ENCODE measurements around the gene EMID1. TPM values are rescaled to one million over a fixed set of nuclear protein-coding genes. Genes with fewer than 3 reads are reported as not detected.

The EMID1 gene
- total and polyA plus RNA-seq, 5 donors from 2014 or later: 0.40 to 1.3 TPM; not detected in 3

DNA sequence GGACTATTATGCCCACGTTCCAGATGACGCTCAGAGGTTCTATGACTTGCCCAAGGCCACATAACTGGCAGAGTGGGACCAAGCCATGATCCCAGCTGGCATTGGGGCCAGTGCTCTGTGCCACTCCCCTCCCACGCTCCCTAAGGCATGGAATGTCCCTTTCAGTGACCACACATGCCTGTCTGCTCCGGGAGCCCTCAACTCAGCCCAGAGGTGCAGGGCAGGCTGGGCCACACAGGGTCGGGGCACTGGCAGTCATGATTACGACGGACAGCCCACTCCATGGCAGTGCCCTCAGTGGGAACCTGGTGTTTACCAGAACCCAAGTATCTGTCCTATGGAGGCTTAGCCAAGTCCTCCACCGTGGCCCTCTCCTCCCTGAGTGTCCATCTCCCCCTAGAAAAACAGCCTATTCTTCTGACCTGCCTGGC lies 52.1 kb downstream of the EMID1 start:
- Mint-ChIP-seq H3K4me3 (peak overlapping the region in 1 of 4 donors; percentile 15), H3K4me1 (peaks cover 0 to 6% (median 1%) of the 10 kb centered on the region in 4 donors), H3K36me3 (no peaks in the 10 kb centered on the region), H3K27me3 (no peaks in the 10 kb centered on the region), H3K27ac (no peak overlapping the region), H3K9me3 (no peaks in the 10 kb centered on the region)
- H3K36me3 ChIP-seq (ENCODE audit: control insufficient read depth, insufficient read depth, low read length): no peaks in the 10 kb centered on the region
- DNase-seq (no peak), ATAC-seq (ENCODE audit: low read depth in 2 of 2) (no peak)
- H3K4me3 ChIP-seq (ENCODE audit: low read depth, low read length): no peak overlapping the region
- no peaks in the 10 kb centered on the region for H3K9me3 ChIP-seq (ENCODE audit: control insufficient read depth in 2 of 2, low read length in 2 of 2)
- H3K4me1 ChIP-seq (ENCODE audit: control insufficient read depth, insufficient read depth, low read length, poor library complexity, severe bottlenecking): no peaks in the 10 kb centered on the region
- no peak overlapping the region for H3K27ac ChIP-seq (ENCODE audit: insufficient read depth, low read length, poor library complexity, severe bottlenecking)
- no peaks in the 10 kb centered on the region for H3K27me3 ChIP-seq (ENCODE audit: control insufficient read depth, insufficient read depth, low read length)

DNA sequence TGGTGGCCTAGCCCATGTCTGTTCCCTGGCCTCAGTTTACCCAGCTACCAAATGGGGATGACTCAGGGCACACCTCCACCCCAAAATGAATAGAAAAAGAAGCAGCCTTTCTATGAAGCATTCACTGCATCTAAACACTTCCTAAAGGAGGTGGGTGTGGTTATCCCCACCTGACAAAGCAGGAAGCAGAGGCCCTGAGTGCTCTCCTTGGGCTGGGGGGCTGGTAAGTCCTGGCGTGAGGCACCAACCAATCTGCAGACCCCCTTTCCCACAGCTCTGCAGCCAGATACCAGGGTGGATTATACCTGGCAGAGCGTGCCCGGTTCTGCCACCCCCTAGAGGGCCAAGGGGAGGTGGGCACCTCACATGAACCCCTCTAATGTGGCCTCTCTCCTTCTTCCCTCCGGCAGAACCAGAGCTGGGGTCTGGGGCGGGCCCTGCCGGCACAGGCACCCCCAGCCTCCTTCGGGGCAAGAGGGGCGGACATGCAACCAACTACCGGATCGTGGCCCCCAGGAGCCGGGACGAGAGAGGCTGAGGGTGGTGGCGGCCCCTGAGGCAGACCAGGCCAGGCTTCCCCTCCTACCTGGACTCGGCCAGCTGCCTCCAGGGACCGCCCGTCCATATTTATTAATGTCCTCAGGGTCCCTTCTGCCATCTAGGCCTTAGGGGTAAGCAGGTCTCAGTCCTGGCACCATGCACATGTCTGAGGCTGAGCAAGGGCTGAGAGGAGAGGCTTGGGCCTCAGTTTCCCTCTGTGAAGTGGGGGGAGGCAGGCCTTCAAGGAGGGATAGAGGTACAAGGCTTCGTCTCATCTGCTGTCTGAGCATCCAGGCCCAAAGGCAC lies 52.9 kb downstream of the EMID1 start:
- no peak for ATAC-seq (ENCODE audit: low read depth in 2 of 2)
- no peaks in the 10 kb centered on the region for H3K27me3 ChIP-seq (ENCODE audit: control insufficient read depth, insufficient read depth, low read length)
- Mint-ChIP-seq H3K4me3 (no peak overlapping the region), H3K27me3 (no peaks in the 10 kb centered on the region), H3K4me1 (peaks cover 0 to 6% (median 1%) of the 10 kb centered on the region in 4 donors), H3K9me3 (no peaks in the 10 kb centered on the region), H3K27ac (peak overlapping the region in 1 of 3 donors; percentile 73), H3K36me3 (no peaks in the 10 kb centered on the region)
- no peaks in the 10 kb centered on the region for H3K4me1 ChIP-seq (ENCODE audit: control insufficient read depth, insufficient read depth, low read length, poor library complexity, severe bottlenecking)
- H3K4me3 ChIP-seq (ENCODE audit: low read depth, low read length): no peak overlapping the region
- no peaks in the 10 kb centered on the region for H3K36me3 ChIP-seq (ENCODE audit: control insufficient read depth, insufficient read depth, low read length)
- H3K9me3 ChIP-seq (ENCODE audit: control insufficient read depth in 2 of 2, low read length in 2 of 2): no peaks in the 10 kb centered on the region
- DNase-seq: no peak
- H3K27ac ChIP-seq (ENCODE audit: insufficient read depth, low read length, poor library complexity, severe bottlenecking): no peak overlapping the region

DNA sequence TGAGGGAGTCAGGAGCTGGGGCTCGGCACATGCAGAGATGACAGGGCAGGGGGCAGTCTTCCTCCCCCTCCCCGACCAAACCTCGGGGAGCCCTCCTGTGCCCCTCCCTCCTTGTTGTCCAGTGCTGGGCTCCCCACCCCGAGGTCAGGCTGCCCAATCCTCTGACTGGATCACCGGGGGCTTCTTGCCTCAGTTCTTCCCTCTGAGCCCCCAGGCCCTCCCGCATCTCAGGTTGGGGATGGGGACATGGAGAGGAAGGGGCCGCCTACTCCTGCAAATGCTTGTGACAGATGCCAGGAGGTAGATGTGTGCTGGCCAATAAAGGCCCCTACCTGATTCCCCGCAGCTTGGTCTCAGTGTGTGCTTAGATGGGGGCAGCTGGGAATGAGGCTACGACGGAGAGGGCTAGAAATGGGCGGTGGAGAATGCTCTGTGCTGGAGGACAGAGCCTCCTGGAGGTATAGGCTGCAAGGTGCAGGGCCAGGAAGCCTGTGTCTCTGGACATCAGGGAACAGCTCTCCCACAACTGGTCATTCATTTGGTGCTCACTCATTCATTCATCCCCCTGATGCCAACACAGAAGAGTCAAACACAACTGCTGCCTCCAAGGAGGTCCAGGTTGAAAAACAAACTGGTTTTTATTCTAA lies 53.7 kb downstream of the EMID1 start:
- no peaks in the 10 kb centered on the region for H3K4me1 ChIP-seq (ENCODE audit: control insufficient read depth, insufficient read depth, low read length, poor library complexity, severe bottlenecking)
- no peaks in the 10 kb centered on the region for H3K36me3 ChIP-seq (ENCODE audit: control insufficient read depth, insufficient read depth, low read length)
- no peak overlapping the region for H3K4me3 ChIP-seq (ENCODE audit: low read depth, low read length)
- H3K36me3 Mint-ChIP-seq: no peaks in the 10 kb centered on the region
- ATAC-seq (ENCODE audit: low read depth in 2 of 2) (no peak), DNase-seq (no peak)
- no peaks in the 10 kb centered on the region for H3K27me3 ChIP-seq (ENCODE audit: control insufficient read depth, insufficient read depth, low read length)
- no peak overlapping the region for H3K4me3 Mint-ChIP-seq
- no peak overlapping the region for H3K27ac Mint-ChIP-seq
- H3K9me3 Mint-ChIP-seq: no peaks in the 10 kb centered on the region
- no peaks in the 10 kb centered on the region for H3K9me3 ChIP-seq (ENCODE audit: control insufficient read depth in 2 of 2, low read length in 2 of 2)
- H3K27me3 Mint-ChIP-seq: no peaks in the 10 kb centered on the region
- peaks cover 0 to 6% (median 1%) of the 10 kb centered on the region in 4 donors for H3K4me1 Mint-ChIP-seq
- H3K27ac ChIP-seq (ENCODE audit: insufficient read depth, low read length, poor library complexity, severe bottlenecking): no peak overlapping the region

DNA sequence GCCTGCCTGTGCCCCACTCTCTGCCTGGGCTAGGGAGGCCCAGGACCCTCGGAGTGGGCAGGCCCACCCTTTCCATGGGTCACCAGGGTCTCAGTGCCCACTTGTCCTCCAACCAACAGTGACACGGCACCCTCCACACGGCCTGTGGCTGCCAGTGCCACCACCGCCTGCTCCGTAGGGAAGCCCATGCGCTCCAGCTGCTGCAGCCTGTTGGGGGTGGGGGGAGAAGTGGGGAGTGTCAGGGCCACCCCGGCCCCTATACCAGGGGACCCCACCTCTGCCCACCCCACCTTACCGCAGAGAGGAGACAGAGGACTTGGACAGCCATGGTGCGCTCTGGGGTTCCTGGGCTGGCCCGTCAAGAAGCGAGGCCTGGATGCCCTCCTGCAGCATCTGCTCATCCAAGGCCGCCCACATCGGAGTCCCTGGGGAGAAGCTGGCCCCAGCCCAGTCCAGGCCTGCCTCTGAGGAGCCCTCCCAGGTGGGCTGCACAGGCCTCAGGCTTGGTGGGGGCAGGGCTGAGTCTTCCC lies 54.4 kb downstream of the EMID1 start:
- no peaks in the 10 kb centered on the region for H3K36me3 ChIP-seq (ENCODE audit: control insufficient read depth, insufficient read depth, low read length)
- no peak overlapping the region for H3K27ac ChIP-seq (ENCODE audit: insufficient read depth, low read length, poor library complexity, severe bottlenecking)
- ATAC-seq (ENCODE audit: low read depth in 2 of 2) (no peak), DNase-seq (no peak)
- Mint-ChIP-seq H3K27me3 (no peaks in the 10 kb centered on the region), H3K4me1 (peaks cover 0 to 6% (median 1%) of the 10 kb centered on the region in 4 donors), H3K4me3 (no peak overlapping the region), H3K9me3 (no peaks in the 10 kb centered on the region), H3K36me3 (no peaks in the 10 kb centered on the region), H3K27ac (no peak overlapping the region)
- H3K4me3 ChIP-seq (ENCODE audit: low read depth, low read length): no peak overlapping the region
- no peaks in the 10 kb centered on the region for H3K4me1 ChIP-seq (ENCODE audit: control insufficient read depth, insufficient read depth, low read length, poor library complexity, severe bottlenecking)
- H3K9me3 ChIP-seq (ENCODE audit: control insufficient read depth in 2 of 2, low read length in 2 of 2): no peaks in the 10 kb centered on the region
- no peaks in the 10 kb centered on the region for H3K27me3 ChIP-seq (ENCODE audit: control insufficient read depth, insufficient read depth, low read length)

DNA sequence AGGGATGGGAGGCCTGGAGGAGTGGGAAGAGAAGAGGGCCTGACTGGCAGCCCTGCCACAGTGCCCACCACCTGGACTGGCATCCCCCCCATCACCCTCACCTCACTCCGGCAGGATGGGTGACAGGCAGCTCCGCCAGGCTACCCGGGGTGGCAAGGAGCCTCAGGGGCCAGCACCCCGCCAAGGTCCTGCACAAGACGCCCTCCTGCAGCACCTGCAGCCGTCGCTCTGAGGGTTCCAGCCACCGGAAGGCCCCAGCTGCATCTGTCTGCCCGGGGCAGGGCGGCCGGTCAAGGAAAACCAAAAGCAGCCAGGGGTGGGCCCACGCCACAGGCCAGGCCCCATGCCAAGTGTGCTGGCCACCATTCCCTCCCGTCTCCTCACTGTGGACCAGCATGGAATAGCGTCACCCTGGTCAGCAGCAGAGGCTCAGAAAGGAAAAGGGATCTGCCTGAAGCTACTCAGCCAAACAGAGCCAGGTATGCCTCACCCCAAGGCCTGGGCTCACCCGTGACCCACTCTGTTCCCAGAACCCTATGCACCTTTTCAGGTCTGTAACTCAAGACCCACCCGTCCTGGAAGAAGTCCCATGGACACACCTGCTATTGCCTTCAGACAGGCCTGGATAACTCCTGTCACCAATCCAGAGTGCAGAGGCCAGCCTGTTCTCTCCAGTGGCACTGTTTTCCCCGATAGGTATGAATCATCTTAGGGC lies 55.1 kb downstream of the EMID1 start:
- Histone ChIP-seq H3K27ac (ENCODE audit: insufficient read depth, low read length, poor library complexity, severe bottlenecking) (no peak overlapping the region), H3K4me3 (ENCODE audit: low read depth, low read length) (no peak overlapping the region), H3K27me3 (ENCODE audit: control insufficient read depth, insufficient read depth, low read length) (no peaks in the 10 kb centered on the region), H3K4me1 (ENCODE audit: control insufficient read depth, insufficient read depth, low read length, poor library complexity, severe bottlenecking) (peaks cover under 1% of the 10 kb centered on the region), H3K9me3 (ENCODE audit: control insufficient read depth in 2 of 2, low read length in 2 of 2) (no peaks in the 10 kb centered on the region), H3K36me3 (ENCODE audit: control insufficient read depth, insufficient read depth, low read length) (no peaks in the 10 kb centered on the region)
- H3K27ac Mint-ChIP-seq: peak overlapping the region in 1 of 3 donors; percentile 73
- no peaks in the 10 kb centered on the region for H3K27me3 Mint-ChIP-seq
- no peaks in the 10 kb centered on the region for H3K9me3 Mint-ChIP-seq
- DNase-seq: no peak
- H3K4me3 Mint-ChIP-seq: no peak overlapping the region
- ATAC-seq (ENCODE audit: low read depth in 2 of 2): no peak
- peaks cover 0 to 6% (median 1%) of the 10 kb centered on the region in 4 donors for H3K4me1 Mint-ChIP-seq
- no peaks in the 10 kb centered on the region for H3K36me3 Mint-ChIP-seq

DNA sequence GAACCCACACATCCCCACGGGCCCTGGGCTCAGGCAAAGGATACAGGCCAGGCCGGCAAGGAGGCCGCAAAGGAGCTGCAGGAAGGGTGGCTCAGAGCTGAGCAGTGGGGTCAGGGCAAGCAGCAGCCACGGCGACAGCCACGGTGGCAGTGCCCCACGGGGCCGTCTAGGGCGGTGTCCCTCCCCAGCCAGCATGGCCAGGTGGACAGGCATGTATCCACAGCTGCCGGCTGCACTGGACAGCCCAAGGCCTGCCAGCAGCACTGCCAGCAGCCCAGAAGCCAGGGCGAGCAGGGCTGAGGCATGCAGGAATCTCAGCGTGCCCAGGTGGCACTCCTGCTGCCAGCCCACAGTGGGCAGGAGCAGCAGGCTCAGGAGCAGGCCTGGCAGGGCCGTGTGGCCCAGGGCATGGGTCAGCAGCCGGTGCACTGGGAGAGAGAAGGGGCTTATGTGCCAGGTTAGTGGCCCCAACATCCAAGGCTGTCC lies 58.1 kb downstream of the EMID1 start:
- Histone ChIP-seq H3K4me3 (ENCODE audit: low read depth, low read length) (no peak overlapping the region), H3K9me3 (ENCODE audit: control insufficient read depth in 2 of 2, low read length in 2 of 2) (no peaks in the 10 kb centered on the region), H3K36me3 (ENCODE audit: control insufficient read depth, insufficient read depth, low read length) (no peaks in the 10 kb centered on the region), H3K27me3 (ENCODE audit: control insufficient read depth, insufficient read depth, low read length) (no peaks in the 10 kb centered on the region), H3K27ac (ENCODE audit: insufficient read depth, low read length, poor library complexity, severe bottlenecking) (no peak overlapping the region), H3K4me1 (ENCODE audit: control insufficient read depth, insufficient read depth, low read length, poor library complexity, severe bottlenecking) (peaks cover 17% of the 10 kb centered on the region)
- H3K27me3 Mint-ChIP-seq: peaks cover 4% of the 10 kb centered on the region
- DNase-seq: no peak
- H3K4me1 Mint-ChIP-seq: peaks cover under 1 to 20% (median 15%) of the 10 kb centered on the region in 4 donors
- no peak for ATAC-seq (ENCODE audit: low read depth in 2 of 2)
- H3K4me3 Mint-ChIP-seq: no peak overlapping the region
- H3K9me3 Mint-ChIP-seq: peaks cover 0 to 2% (median 0%) of the 10 kb centered on the region in 7 donors
- no peak overlapping the region for H3K27ac Mint-ChIP-seq
- no peaks in the 10 kb centered on the region for H3K36me3 Mint-ChIP-seq

DNA sequence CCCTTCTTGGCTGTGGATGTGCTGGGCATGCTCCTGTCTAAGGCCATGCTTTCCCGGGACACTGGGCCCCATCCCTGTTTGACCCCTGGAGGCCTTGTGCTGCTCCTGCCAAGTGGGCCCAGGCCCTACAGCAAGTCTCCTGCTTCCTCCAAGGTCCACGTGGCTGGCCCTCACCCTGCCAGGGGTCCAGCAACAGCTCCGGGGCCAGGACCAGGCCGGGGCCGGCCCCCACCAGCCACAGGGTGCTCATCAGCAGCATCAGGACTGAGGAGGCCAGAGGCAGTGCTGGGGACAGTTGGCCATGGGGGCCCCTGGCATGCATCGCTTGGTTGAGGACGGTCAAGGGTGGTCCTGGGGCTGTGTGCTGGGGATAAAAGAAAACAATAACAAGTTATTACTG lies 59.6 kb downstream of the EMID1 start:
- Histone ChIP-seq H3K27me3 (ENCODE audit: control insufficient read depth, insufficient read depth, low read length) (no peaks in the 10 kb centered on the region), H3K4me1 (ENCODE audit: control insufficient read depth, insufficient read depth, low read length, poor library complexity, severe bottlenecking) (peaks cover 31% of the 10 kb centered on the region), H3K4me3 (ENCODE audit: low read depth, low read length) (no peak overlapping the region), H3K27ac (ENCODE audit: insufficient read depth, low read length, poor library complexity, severe bottlenecking) (no peak overlapping the region), H3K9me3 (ENCODE audit: control insufficient read depth in 2 of 2, low read length in 2 of 2) (no peaks in the 10 kb centered on the region), H3K36me3 (ENCODE audit: control insufficient read depth, insufficient read depth, low read length) (no peaks in the 10 kb centered on the region)
- Mint-ChIP-seq H3K36me3 (peaks cover 6% of the 10 kb centered on the region), H3K27me3 (peaks cover 4% of the 10 kb centered on the region), H3K27ac (no peak overlapping the region), H3K9me3 (peaks cover 0 to 2% (median 0%) of the 10 kb centered on the region in 7 donors), H3K4me1 (peaks cover 10 to 33% (median 25%) of the 10 kb centered on the region in 4 donors), H3K4me3 (peak overlapping the region in 2 of 4 donors; percentile 31 to 99)
- DNase-seq (no peak), ATAC-seq (ENCODE audit: low read depth in 2 of 2) (no peak)

All from CD4-positive, CD25-positive, alpha-beta regulatory T cell (primary cell).